ENCODE data around the gene STKLD1.

The STKLD1 gene

GRCh38 chr9:133420392-133420827 is 44.2 kb downstream of the STKLD1 start:
- DNase-seq: no peak

GRCh38 chr9:133421615-133422542 is 45.7 kb downstream of the STKLD1 start, which contains the start of gene ADAMTS13:
Gene ADAMTS13 (plus strand): TSS chr9:133422367. CDS start chr9:133422444, 77 bp downstream.
- peak; percentile 33 for DNase-seq

- DNase-seq: no peak
Measured at GRCh38 chr9:133423216-133423615, 47.0 kb downstream of the STKLD1 start.

GRCh38 chr9:133424187-133424586 is 48.0 kb downstream of the STKLD1 start:
- no peak for DNase-seq

- DNase-seq: no peak
Measured at GRCh38 chr9:133425049-133425632, 49.0 kb downstream of the STKLD1 start.

GRCh38 chr9:133426011-133426410 is 49.8 kb downstream of the STKLD1 start:
- no peak for DNase-seq

GRCh38 chr9:133427658-133428348 is 51.6 kb downstream of the STKLD1 start:
- no peak for DNase-seq

GRCh38 chr9:133428617-133429101 is 52.5 kb downstream of the STKLD1 start:
- DNase-seq: peak; percentile 21

- no peak for DNase-seq
Measured at GRCh38 chr9:133429214-133429613, 53.0 kb downstream of the STKLD1 start.

GRCh38 chr9:133429641-133430161 is 53.5 kb downstream of the STKLD1 start:
- no peak for DNase-seq

- no peak for DNase-seq
Measured at GRCh38 chr9:133430244-133430643, 54.1 kb downstream of the STKLD1 start.

GRCh38 chr9:133433351-133433843 is 57.2 kb downstream of the STKLD1 start:
- DNase-seq: no peak

GRCh38 chr9:133436681-133437080 is 60.5 kb downstream of the STKLD1 start:
- DNase-seq: no peak

GRCh38 chr9:133437753-133438531 is 61.8 kb downstream of the STKLD1 start:
- no peak for DNase-seq

GRCh38 chr9:133439337-133439736 is 63.2 kb downstream of the STKLD1 start:
- no peak for DNase-seq

- DNase-seq: no peak
Measured at GRCh38 chr9:133440874-133441273, 64.7 kb downstream of the STKLD1 start.

- DNase-seq: no peak
Measured at GRCh38 chr9:133441571-133441970, 65.4 kb downstream of the STKLD1 start.

GRCh38 chr9:133443248-133443647 is 67.1 kb downstream of the STKLD1 start:
- DNase-seq: no peak

- DNase-seq: no peak
Measured at GRCh38 chr9:133443982-133444381, 67.8 kb downstream of the STKLD1 start.

- no peak for DNase-seq
Measured at GRCh38 chr9:133445293-133445969, 69.3 kb downstream of the STKLD1 start.

- no peak for DNase-seq
Measured at GRCh38 chr9:133448487-133448972, 72.4 kb downstream of the STKLD1 start.

Data from NCI-H226 (cell line).